Measurements from ENCODE around the gene RNF157.

DNA sequence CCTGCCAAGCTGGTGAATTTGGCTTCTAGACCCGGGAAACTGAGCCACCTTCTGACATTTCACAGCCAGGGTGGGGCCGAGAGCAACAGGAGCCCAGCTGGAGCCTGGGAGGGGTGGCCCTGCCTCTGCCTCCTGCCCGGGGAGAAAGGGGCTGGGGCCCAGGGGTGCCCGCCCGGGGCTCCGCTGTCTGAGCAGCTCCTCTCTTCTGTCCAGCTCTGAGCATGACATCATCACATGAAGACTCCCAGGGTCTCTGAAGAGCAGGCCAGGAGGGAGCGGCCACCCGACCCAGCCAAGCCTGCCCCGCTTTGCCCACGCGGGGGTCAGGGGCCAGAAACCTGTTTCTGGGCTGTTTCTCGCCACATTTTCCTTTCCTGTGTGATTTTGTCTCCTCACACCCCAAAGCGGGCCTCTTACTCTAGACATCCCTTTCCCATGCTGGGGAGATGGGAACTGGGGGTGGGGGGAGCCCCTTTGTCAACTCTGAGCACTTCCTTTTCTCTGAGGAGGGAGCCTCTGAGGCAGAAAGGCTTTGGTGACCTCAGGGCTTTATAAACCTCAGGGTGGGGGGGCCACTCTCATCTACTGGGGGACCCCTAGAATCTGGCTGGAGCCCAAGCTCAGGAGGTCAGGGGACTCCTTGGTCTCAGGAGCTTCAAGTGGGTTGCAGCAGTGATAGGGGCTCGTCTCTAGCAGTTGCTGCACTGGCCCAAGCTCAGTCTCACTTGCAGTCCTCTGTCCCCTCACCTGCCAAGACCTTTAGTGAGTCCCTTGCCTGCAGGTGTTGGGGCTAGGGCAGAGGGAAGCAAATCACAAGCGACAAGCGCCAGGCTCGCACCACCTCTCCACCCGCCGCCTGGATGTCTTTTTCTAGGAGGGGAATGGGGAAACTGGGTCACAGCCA is 32.5 kb upstream of the RNF157 start:
- TF ChIP-seq, protein P1, sequence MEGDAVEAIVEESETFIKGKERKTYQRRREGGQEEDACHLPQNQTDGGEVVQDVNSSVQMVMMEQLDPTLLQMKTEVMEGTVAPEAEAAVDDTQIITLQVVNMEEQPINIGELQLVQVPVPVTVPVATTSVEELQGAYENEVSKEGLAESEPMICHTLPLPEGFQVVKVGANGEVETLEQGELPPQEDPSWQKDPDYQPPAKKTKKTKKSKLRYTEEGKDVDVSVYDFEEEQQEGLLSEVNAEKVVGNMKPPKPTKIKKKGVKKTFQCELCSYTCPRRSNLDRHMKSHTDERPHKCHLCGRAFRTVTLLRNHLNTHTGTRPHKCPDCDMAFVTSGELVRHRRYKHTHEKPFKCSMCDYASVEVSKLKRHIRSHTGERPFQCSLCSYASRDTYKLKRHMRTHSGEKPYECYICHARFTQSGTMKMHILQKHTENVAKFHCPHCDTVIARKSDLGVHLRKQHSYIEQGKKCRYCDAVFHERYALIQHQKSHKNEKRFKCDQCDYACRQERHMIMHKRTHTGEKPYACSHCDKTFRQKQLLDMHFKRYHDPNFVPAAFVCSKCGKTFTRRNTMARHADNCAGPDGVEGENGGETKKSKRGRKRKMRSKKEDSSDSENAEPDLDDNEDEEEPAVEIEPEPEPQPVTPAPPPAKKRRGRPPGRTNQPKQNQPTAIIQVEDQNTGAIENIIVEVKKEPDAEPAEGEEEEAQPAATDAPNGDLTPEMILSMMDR (IDR thresholded peaks at IDR 0.05) = no peak
- TF ChIP-seq POLR2AphosphoS5 (IDR thresholded peaks at IDR 0.05) = peak in 1 of 3 donors; percentile 1
- TF ChIP-seq POLR2A (IDR thresholded peaks at IDR 0.05) = peak; percentile 16
- no peak for TF ChIP-seq EP300 (IDR thresholded peaks at IDR 0.05; ENCODE audit: low read depth)

Measured in transverse colon (tissue), 4 donors.